ENCODE measurements around the gene ZNF613. TPM values are rescaled to one million over a fixed set of nuclear protein-coding genes. Genes with fewer than 3 reads are reported as not detected.
"Not testable (repeated sequence)": the region's sequence is repeated elsewhere in the genome, so short reads cannot be mapped to it uniquely, and the experiment has no call there.

Gene ZNF613
- total RNA-seq, 6 donors from 2014 or later, result 3.1 to 8.2 (median 6.1) TPM

DNA sequence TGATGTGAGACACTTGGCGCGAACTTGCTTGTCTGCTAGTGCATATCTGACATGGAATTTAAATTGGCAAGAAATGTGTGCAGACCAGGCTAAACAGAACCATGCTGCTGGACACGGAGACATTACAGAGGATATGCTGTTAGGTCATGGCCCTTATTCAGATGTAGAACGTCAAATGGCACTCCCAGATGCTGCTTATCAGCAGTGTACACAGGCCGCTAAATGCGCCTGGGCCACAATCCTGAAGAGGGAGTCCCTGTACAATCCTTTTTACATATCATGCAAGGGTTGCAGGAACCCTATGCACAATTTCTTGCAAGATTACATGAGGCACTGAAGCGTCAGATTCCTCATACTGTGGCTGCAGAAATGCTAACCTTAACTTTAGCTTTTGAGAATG lies 50.1 kb downstream of the ZNF613 start:
- Histone ChIP-seq H3K36me3 (peaks cover 11 to 60% (median 40%) of the 10 kb centered on the region in 4 donors), H3K4me3 (no peak overlapping the region), H3K27me3 (no peaks in the 10 kb centered on the region), H3K27ac (no peak overlapping the region), H3K9me3 (peaks cover 82 to 99% (median 93%) of the 10 kb centered on the region in 4 donors), H3K4me1 (no peaks in the 10 kb centered on the region)
- TF ChIP-seq, protein P1, sequence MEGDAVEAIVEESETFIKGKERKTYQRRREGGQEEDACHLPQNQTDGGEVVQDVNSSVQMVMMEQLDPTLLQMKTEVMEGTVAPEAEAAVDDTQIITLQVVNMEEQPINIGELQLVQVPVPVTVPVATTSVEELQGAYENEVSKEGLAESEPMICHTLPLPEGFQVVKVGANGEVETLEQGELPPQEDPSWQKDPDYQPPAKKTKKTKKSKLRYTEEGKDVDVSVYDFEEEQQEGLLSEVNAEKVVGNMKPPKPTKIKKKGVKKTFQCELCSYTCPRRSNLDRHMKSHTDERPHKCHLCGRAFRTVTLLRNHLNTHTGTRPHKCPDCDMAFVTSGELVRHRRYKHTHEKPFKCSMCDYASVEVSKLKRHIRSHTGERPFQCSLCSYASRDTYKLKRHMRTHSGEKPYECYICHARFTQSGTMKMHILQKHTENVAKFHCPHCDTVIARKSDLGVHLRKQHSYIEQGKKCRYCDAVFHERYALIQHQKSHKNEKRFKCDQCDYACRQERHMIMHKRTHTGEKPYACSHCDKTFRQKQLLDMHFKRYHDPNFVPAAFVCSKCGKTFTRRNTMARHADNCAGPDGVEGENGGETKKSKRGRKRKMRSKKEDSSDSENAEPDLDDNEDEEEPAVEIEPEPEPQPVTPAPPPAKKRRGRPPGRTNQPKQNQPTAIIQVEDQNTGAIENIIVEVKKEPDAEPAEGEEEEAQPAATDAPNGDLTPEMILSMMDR (IDR thresholded peaks at IDR 0.05), result no peak
- TF ChIP-seq EP300 (IDR thresholded peaks at IDR 0.05) (no peak), POLR2A (IDR thresholded peaks at IDR 0.05) (no peak), POLR2AphosphoS5 (IDR thresholded peaks at IDR 0.05) (no peak)
- 84 to 95% methylated on average over 7 of the region's 7 CpGs for WGBS, 2 donors
- no peak for ATAC-seq (ENCODE audit: low FRiP score in 2 of 2)
- DNase-seq, result no peak

DNA sequence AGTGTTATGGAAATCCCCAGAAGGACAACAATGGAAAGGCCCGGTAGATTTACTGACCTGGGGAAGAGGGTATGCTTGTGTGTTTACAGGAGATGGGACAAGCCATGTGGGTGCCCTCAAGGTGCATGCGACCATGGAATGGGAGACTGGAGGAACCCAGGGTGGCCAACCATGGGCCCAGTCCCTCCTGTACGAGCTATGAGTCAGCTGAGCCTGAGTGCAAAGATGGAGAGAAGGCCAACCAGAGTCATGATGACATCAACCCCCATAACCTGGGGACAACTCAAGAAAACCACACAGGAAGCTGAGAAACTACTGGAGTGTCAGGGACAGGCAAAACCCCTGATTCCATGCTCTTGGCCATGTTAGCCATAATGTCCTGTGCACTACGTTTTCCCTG lies 51.6 kb downstream of the ZNF613 start:
- WGBS, 2 donors, result 93 to 95% methylated on average over 4 of the region's 4 CpGs
- no peak overlapping the region for H3K27ac ChIP-seq
- H3K9me3 ChIP-seq, result peaks cover 71 to 95% (median 91%) of the 10 kb centered on the region in 4 donors
- DNase-seq, result no peak
- H3K4me1 ChIP-seq, result no peaks in the 10 kb centered on the region
- H3K36me3 ChIP-seq, result peaks cover 4 to 48% (median 27%) of the 10 kb centered on the region in 4 donors
- H3K4me3 ChIP-seq, result no peak overlapping the region
- TF ChIP-seq, protein P1 (IDR thresholded peaks at IDR 0.05), result no peak
- TF ChIP-seq EP300 (IDR thresholded peaks at IDR 0.05), result no peak
- TF ChIP-seq POLR2A (IDR thresholded peaks at IDR 0.05), result no peak
- TF ChIP-seq POLR2AphosphoS5 (IDR thresholded peaks at IDR 0.05), result no peak
- no peaks in the 10 kb centered on the region for H3K27me3 ChIP-seq
- no peak for ATAC-seq (ENCODE audit: low FRiP score in 2 of 2)

DNA sequence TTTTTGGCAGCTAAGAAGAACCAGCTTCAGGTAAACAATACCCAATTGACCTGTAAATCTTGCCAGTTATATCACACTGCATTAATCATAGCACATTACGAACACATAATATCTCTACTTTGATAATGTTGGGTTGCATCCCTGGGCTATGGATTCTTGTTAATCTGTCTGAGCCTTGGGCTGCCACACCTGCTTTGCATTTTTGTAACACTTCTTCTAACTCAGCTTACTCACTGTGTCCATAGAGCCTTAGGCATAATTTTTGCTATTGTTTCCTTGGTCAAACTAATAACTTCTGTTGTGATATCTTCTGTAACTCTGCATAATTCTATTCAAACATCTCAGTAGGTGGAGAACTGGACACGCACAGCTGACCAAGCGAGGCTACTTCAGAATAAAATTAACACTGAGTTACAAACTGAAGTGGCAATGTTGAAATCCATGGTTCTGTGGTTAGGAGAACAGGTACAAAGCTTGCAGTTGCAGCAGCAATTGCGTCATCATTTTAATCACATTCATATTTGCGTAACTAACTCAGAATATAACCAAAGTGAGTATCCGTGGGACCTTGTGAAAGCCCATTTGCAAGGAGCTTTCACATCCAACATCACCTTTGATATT lies 53.0 kb downstream of the ZNF613 start:
- H3K36me3 ChIP-seq, result peaks cover 3 to 36% (median 19%) of the 10 kb centered on the region in 4 donors
- TF ChIP-seq POLR2AphosphoS5 (IDR thresholded peaks at IDR 0.05) (no peak), EP300 (IDR thresholded peaks at IDR 0.05) (no peak), POLR2A (IDR thresholded peaks at IDR 0.05) (no peak)
- TF ChIP-seq, protein P1 (IDR thresholded peaks at IDR 0.05), result no peak
- peaks cover 63 to 89% (median 86%) of the 10 kb centered on the region in 4 donors for H3K9me3 ChIP-seq
- H3K4me3 ChIP-seq, result no peak overlapping the region
- 83 to 90% methylated on average over 6 of the region's 6 CpGs for WGBS, 2 donors
- no peak for ATAC-seq (ENCODE audit: low FRiP score in 2 of 2)
- no peak overlapping the region for H3K27ac ChIP-seq
- H3K27me3 ChIP-seq, result no peaks in the 10 kb centered on the region
- no peak for DNase-seq
- H3K4me1 ChIP-seq, result peaks cover under 1 to 3% (median 2%) of the 10 kb centered on the region in 4 donors

DNA sequence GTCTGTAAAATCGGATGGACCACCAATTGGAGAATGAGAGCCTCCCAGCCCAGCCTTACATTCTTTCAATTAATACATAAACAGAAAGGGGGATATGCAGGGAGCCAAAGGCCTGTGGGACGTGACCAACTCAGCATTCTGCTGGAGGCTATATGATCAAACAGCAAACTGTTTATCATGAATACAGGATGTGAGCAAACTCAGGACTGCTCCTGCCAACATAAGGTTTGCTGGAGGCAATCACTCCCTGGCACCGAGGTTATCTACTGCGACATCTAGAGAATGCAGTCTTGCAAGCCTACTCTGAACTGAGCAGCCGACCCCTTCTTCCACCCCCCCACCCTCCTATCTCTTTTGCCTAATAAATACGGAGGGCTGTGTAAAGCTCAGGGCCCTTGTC lies 53.7 kb downstream of the ZNF613 start:
- H3K27me3 ChIP-seq; ATAC-seq (ENCODE audit: low FRiP score in 2 of 2); H3K4me3 ChIP-seq; H3K4me1 ChIP-seq; H3K27ac ChIP-seq; DNase-seq: not testable (repeated sequence)
- Histone ChIP-seq H3K9me3 (peaks cover 56 to 83% (median 81%) of the 10 kb centered on the region in 4 donors), H3K36me3 (peaks cover 3 to 36% (median 19%) of the 10 kb centered on the region in 4 donors)
- 92 to 97% methylated on average over 6 of the region's 6 CpGs for WGBS, 2 donors

DNA sequence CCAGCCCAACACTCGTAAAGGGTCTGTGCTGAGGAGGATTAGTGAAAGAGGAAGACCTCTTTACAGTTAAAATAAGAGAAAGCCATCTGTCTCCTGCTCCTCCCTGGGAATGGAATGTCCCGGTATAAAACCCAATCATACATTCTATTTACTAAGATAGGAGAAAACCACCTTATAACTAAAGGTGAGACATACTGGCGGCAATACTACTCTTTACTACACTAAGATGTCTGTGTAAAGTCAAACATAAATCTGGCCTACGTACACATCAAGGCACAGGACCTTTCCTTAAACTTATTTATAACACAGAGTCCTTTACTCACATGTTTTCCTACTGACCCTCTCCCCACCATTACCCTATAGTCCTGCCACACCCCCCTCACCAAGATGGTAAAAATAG lies 56.1 kb downstream of the ZNF613 start:
- DNase-seq, result no peak
- 93 to 99% methylated on average over 4 of the region's 4 CpGs for WGBS, 2 donors
- peaks cover 3 to 36% (median 18%) of the 10 kb centered on the region in 4 donors for H3K36me3 ChIP-seq
- H3K27ac ChIP-seq, result no peak overlapping the region
- H3K4me1 ChIP-seq, result peaks cover 8 to 16% (median 8%) of the 10 kb centered on the region in 4 donors
- no peaks in the 10 kb centered on the region for H3K27me3 ChIP-seq
- TF ChIP-seq EP300 (IDR thresholded peaks at IDR 0.05) (no peak), POLR2A (IDR thresholded peaks at IDR 0.05) (no peak), POLR2AphosphoS5 (IDR thresholded peaks at IDR 0.05) (no peak)
- TF ChIP-seq, protein P1 (IDR thresholded peaks at IDR 0.05), result no peak
- no peak overlapping the region for H3K4me3 ChIP-seq
- no peak for ATAC-seq (ENCODE audit: low FRiP score in 2 of 2)
- peaks cover 34 to 73% (median 69%) of the 10 kb centered on the region in 4 donors for H3K9me3 ChIP-seq

All from upper lobe of left lung (tissue), 6 donors.